ENCODE results near the gene CTSF. TPM values are rescaled to one million over a fixed set of nuclear protein-coding genes. Genes with fewer than 3 reads are reported as not detected.

The CTSF gene
- total and polyA plus RNA-seq, 2 donors from 2014 or later, result 58.0 to 80.4 TPM

DNA sequence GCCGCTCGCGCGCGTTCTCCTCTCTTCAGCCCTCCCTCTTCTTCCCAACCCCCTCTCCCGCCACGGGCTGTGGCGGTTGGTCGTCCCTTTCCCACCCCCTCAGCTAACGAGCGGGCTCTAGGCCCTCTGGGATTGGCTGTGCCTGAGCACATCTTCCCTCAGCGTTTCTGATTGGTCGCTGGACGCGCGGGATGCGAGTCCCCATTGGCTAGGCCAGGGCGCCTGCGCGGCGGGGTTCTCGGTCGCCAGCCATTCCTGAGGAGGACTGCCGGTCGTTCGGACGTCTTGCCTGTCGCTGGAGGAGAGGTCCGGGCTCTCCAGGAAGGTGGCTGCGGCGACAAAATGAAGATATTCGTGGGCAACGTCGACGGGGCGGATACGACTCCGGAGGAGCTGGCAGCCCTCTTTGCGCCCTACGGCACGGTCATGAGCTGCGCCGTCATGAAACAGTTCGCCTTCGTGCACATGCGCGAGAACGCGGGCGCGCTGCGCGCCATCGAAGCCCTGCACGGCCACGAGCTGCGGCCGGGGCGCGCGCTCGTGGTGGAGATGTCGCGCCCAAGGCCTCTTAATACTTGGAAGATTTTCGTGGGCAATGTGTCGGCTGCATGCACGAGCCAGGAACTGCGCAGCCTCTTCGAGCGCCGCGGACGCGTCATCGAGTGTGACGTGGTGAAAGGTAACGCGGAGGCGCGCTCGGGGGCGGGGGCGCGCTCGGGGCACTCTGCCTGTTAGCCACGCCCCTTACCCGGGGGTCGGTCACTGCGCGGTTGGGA is 48.2 kb upstream of the CTSF start, which contains the start of gene RBM14:
Gene RBM14 (plus strand): TSS at position 252 of the 776 bp plus-strand sequence. CDS start 91 bp downstream, at position 343.
- Histone ChIP-seq H3K36me3 (ENCODE audit: control insufficient read depth in 2 of 3, insufficient read depth in 3 of 3, low read length in 3 of 3) (peaks cover 0 to 3% (median 0%) of the 10 kb centered on the region in 3 donors), H3K27me3 (ENCODE audit: control insufficient read depth, insufficient read depth, low read length) (no peaks in the 10 kb centered on the region), H3K4me1 (ENCODE audit: control insufficient read depth in 2 of 3, insufficient read depth in 2 of 3, low read depth in 1 of 3, low read length in 3 of 3) (peaks cover 0 to 18% (median 0%) of the 10 kb centered on the region in 3 donors), H3K9me3 (ENCODE audit: control insufficient read depth in 2 of 3, insufficient read depth in 1 of 3, low read length in 3 of 3) (no peaks in the 10 kb centered on the region), H3K4me3 (ENCODE audit: low read length in 3 of 3) (peak within 1 kb of the TSS; percentile 99 to 100 (median 99)), H3K27ac (ENCODE audit: low read depth in 2 of 2, low read length in 2 of 2) (peak within 1 kb of the TSS; percentile 95 to 98), H3K9ac (ENCODE audit: low read length in 3 of 3) (peak within 1 kb of the TSS; percentile 90 to 99 (median 94))
- peak; percentile 99 to 100 (median 100) for DNase-seq
- FAIRE-seq, result peak; percentile 52
- TF ChIP-seq, protein P1, sequence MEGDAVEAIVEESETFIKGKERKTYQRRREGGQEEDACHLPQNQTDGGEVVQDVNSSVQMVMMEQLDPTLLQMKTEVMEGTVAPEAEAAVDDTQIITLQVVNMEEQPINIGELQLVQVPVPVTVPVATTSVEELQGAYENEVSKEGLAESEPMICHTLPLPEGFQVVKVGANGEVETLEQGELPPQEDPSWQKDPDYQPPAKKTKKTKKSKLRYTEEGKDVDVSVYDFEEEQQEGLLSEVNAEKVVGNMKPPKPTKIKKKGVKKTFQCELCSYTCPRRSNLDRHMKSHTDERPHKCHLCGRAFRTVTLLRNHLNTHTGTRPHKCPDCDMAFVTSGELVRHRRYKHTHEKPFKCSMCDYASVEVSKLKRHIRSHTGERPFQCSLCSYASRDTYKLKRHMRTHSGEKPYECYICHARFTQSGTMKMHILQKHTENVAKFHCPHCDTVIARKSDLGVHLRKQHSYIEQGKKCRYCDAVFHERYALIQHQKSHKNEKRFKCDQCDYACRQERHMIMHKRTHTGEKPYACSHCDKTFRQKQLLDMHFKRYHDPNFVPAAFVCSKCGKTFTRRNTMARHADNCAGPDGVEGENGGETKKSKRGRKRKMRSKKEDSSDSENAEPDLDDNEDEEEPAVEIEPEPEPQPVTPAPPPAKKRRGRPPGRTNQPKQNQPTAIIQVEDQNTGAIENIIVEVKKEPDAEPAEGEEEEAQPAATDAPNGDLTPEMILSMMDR (IDR thresholded peaks at IDR 0.05; ENCODE audit: borderline replicate concordance, extremely low read depth, insufficient read depth), result no peak
- intact Hi-C loops (cut with DNase I), result no loop called here

DNA sequence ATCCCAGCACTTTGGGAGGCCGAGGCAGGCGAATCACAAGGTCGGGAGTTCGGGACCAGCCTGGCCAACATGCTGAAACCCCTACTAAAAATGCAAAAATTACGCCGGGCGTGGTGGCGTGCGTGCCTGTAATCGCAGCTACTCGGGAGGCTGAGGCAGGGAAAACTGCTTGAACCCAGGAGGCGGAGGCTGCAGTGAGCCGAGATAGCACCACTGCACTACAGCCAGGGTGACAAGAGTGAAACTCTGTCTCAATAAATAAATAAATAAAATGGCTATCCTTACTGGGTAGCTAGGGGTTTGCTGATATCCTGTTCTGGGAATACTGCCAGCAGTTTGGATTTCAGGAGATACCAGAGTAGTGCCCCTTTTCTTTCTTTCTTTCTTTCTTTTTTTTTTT is 45.7 kb upstream of the CTSF start:
- Histone ChIP-seq H3K4me3 (ENCODE audit: low read length in 3 of 3) (no peak overlapping the region), H3K9ac (ENCODE audit: low read length in 3 of 3) (no peak overlapping the region), H3K27ac (ENCODE audit: low read depth in 2 of 2, low read length in 2 of 2) (no peak overlapping the region), H3K27me3 (ENCODE audit: control insufficient read depth, insufficient read depth, low read length) (no peaks in the 10 kb centered on the region), H3K9me3 (ENCODE audit: control insufficient read depth in 2 of 3, insufficient read depth in 1 of 3, low read length in 3 of 3) (no peaks in the 10 kb centered on the region), H3K36me3 (ENCODE audit: control insufficient read depth in 2 of 3, insufficient read depth in 3 of 3, low read length in 3 of 3) (no peaks in the 10 kb centered on the region), H3K4me1 (ENCODE audit: control insufficient read depth in 2 of 3, insufficient read depth in 2 of 3, low read depth in 1 of 3, low read length in 3 of 3) (peaks cover 0 to 12% (median 0%) of the 10 kb centered on the region in 3 donors)
- TF ChIP-seq, protein P1 (IDR thresholded peaks at IDR 0.05; ENCODE audit: borderline replicate concordance, extremely low read depth, insufficient read depth), result no peak
- intact Hi-C loops (cut with DNase I), result no loop called here
- no peak for FAIRE-seq
- DNase-seq, result no peak

GRCh38 chr11:66612458-66612857 is 44.1 kb upstream of the CTSF start:
- H3K27me3 ChIP-seq (ENCODE audit: control insufficient read depth, insufficient read depth, low read length), result no peaks in the 10 kb centered on the region
- FAIRE-seq, result no peak
- intact Hi-C loops (cut with DNase I), result no loop called here
- H3K27ac ChIP-seq (ENCODE audit: low read depth in 2 of 2, low read length in 2 of 2), result no peak overlapping the region
- no peak overlapping the region for H3K9ac ChIP-seq (ENCODE audit: low read length in 3 of 3)
- H3K4me3 ChIP-seq (ENCODE audit: low read length in 3 of 3), result no peak overlapping the region
- DNase-seq, result no peak
- H3K4me1 ChIP-seq (ENCODE audit: control insufficient read depth in 2 of 3, insufficient read depth in 2 of 3, low read depth in 1 of 3, low read length in 3 of 3), result no peaks in the 10 kb centered on the region
- H3K36me3 ChIP-seq (ENCODE audit: control insufficient read depth in 2 of 3, insufficient read depth in 3 of 3, low read length in 3 of 3), result no peaks in the 10 kb centered on the region
- TF ChIP-seq, protein P1 (IDR thresholded peaks at IDR 0.05; ENCODE audit: borderline replicate concordance, extremely low read depth, insufficient read depth), result no peak
- H3K9me3 ChIP-seq (ENCODE audit: control insufficient read depth in 2 of 3, insufficient read depth in 1 of 3, low read length in 3 of 3), result no peaks in the 10 kb centered on the region
